Measurements from ENCODE around the gene KCNE3.

Gene KCNE3

DNA sequence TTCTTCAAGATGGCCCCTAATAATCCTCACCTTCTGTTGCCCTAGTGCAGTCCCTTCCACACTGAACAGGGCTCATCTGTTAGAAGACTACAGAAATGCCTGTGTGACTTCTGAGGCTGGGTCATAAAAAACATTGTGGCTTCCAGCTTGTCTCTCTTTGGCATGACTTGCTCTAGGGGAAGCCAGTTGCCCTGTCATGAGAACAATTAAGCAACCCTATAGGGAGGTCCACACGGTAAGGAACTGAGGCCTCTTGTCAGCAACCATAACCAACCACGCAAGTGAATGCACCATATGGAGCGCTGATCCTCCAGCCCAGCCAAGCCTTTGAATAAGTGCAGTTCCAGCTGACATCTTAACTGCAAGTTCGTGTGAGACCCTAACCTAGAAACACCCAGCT lies 23.6 kb upstream of the KCNE3 start:
- no peaks in the 10 kb centered on the region for H3K36me3 ChIP-seq (ENCODE audit: control insufficient read depth, insufficient read depth, low read length)
- 80 to 95% methylated on average over 2 to 4 of the region's 4 CpGs for WGBS, 2 experiments (ENCODE audit: insufficient coverage in 2 of 2)
- peaks cover 13% of the 10 kb centered on the region for H3K4me1 ChIP-seq (ENCODE audit: control insufficient read depth, insufficient read depth, low read length, poor library complexity, severe bottlenecking)
- H3K27ac ChIP-seq (ENCODE audit: low read depth, low read length, severe bottlenecking) = no peak overlapping the region
- no peak overlapping the region for H3K4me3 ChIP-seq (ENCODE audit: extremely low read depth, insufficient read depth, low read length, poor library complexity, severe bottlenecking)
- no peaks in the 10 kb centered on the region for H3K9me3 ChIP-seq (ENCODE audit: control insufficient read depth, low read length)

- peaks cover 8% of the 10 kb centered on the region for H3K4me1 ChIP-seq (ENCODE audit: control insufficient read depth, insufficient read depth, low read length, poor library complexity, severe bottlenecking)
- 60 to 63% methylated on average over 1 of the region's 1 CpG for WGBS, 2 experiments (ENCODE audit: insufficient coverage in 2 of 2)
Observed at GRCh38 chr11:74487875-74488274, 20.5 kb upstream of the KCNE3 start.

DNA sequence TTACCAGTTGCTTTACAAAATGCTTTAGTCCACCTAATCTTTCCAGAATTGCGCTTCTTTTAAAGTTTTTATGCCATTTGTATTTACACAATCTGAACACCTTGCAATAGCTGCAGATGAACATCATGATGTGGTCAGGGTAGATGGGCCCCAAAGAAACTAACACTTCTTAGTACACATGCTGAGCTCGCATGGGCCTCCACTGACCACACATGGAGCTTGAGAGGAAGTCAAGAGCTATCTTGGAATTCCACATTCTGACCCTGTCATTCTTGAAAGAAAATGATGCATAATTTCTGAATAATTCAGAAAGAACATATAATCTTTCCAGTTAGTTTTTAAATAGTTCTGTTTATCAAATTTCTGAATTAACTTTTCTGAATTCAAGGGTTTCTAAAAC lies 18.5 kb upstream of the KCNE3 start:
- Histone ChIP-seq H3K4me1 (ENCODE audit: control insufficient read depth, insufficient read depth, low read length, poor library complexity, severe bottlenecking) (peaks cover 3% of the 10 kb centered on the region), H3K27ac (ENCODE audit: low read depth, low read length, severe bottlenecking) (no peak overlapping the region), H3K9me3 (ENCODE audit: control insufficient read depth, low read length) (no peaks in the 10 kb centered on the region), H3K4me3 (ENCODE audit: extremely low read depth, insufficient read depth, low read length, poor library complexity, severe bottlenecking) (no peak overlapping the region), H3K36me3 (ENCODE audit: control insufficient read depth, insufficient read depth, low read length) (no peaks in the 10 kb centered on the region)
- WGBS, 2 experiments (ENCODE audit: insufficient coverage in 2 of 2) = 100% methylated on average over 1 of the region's 2 CpGs

More at GRCh38 chr11:74487875-74488274, 20.5 kb upstream of the KCNE3 start:
- Histone ChIP-seq H3K27ac (ENCODE audit: low read depth, low read length, severe bottlenecking) (no peak overlapping the region), H3K9me3 (ENCODE audit: control insufficient read depth, low read length) (no peaks in the 10 kb centered on the region), H3K4me3 (ENCODE audit: extremely low read depth, insufficient read depth, low read length, poor library complexity, severe bottlenecking) (no peak overlapping the region), H3K36me3 (ENCODE audit: control insufficient read depth, insufficient read depth, low read length) (no peaks in the 10 kb centered on the region)

GRCh38 chr11:74480688-74481417 lies 13.5 kb upstream of the KCNE3 start:
- Histone ChIP-seq H3K27ac (ENCODE audit: low read depth, low read length, severe bottlenecking) (no peak overlapping the region), H3K36me3 (ENCODE audit: control insufficient read depth, insufficient read depth, low read length) (no peaks in the 10 kb centered on the region), H3K9me3 (ENCODE audit: control insufficient read depth, low read length) (no peaks in the 10 kb centered on the region), H3K4me1 (ENCODE audit: control insufficient read depth, insufficient read depth, low read length, poor library complexity, severe bottlenecking) (no peaks in the 10 kb centered on the region), H3K4me3 (ENCODE audit: extremely low read depth, insufficient read depth, low read length, poor library complexity, severe bottlenecking) (no peak overlapping the region)
- 93 to 100% methylated on average over 2 of the region's 3 CpGs for WGBS, 2 experiments (ENCODE audit: insufficient coverage in 2 of 2)

- Histone ChIP-seq H3K4me1 (ENCODE audit: control insufficient read depth, insufficient read depth, low read length, poor library complexity, severe bottlenecking) (no peaks in the 10 kb centered on the region), H3K4me3 (ENCODE audit: extremely low read depth, insufficient read depth, low read length, poor library complexity, severe bottlenecking) (no peak overlapping the region), H3K36me3 (ENCODE audit: control insufficient read depth, insufficient read depth, low read length) (no peaks in the 10 kb centered on the region), H3K9me3 (ENCODE audit: control insufficient read depth, low read length) (no peaks in the 10 kb centered on the region), H3K27ac (ENCODE audit: low read depth, low read length, severe bottlenecking) (no peak overlapping the region)
- 100% methylated on average over 1 of the region's 1 CpG; no CpG with 5 or more reads in 1 of the 2 experiments for WGBS, 2 experiments (ENCODE audit: insufficient coverage in 2 of 2)
Observed at GRCh38 chr11:74479732-74480123, 12.4 kb upstream of the KCNE3 start.

- H3K9me3 ChIP-seq (ENCODE audit: control insufficient read depth, low read length) = no peaks in the 10 kb centered on the region
- no peak overlapping the region for H3K4me3 ChIP-seq (ENCODE audit: extremely low read depth, insufficient read depth, low read length, poor library complexity, severe bottlenecking)
- H3K27ac ChIP-seq (ENCODE audit: low read depth, low read length, severe bottlenecking) = no peak overlapping the region
- H3K36me3 ChIP-seq (ENCODE audit: control insufficient read depth, insufficient read depth, low read length) = no peaks in the 10 kb centered on the region
- no peaks in the 10 kb centered on the region for H3K4me1 ChIP-seq (ENCODE audit: control insufficient read depth, insufficient read depth, low read length, poor library complexity, severe bottlenecking)
- 90 to 94% methylated on average over 4 to 10 of the region's 10 CpGs for WGBS, 2 experiments (ENCODE audit: insufficient coverage in 2 of 2)
Observed at GRCh38 chr11:74478877-74479731, 11.8 kb upstream of the KCNE3 start.

DNA sequence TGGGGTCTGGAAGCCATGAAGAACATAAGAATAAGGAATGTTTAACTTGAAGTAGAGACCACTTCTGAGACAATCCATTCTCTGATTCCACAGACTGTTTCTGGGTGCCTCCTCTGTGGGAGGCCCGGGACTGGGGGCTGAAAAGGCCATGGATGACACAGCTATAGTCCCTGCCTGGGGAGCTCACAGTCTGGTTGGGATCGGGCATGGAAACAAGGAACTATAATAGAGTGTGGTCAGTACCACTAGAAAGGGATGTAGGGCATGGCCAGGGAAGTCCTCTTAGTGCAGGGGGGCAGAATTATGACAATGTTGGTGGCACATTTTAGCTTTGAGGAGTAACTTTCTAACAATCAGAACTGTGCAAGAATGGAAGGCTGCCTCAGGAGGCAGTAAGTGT lies 9.2 kb upstream of the KCNE3 start:
- Histone ChIP-seq H3K4me3 (ENCODE audit: extremely low read depth, insufficient read depth, low read length, poor library complexity, severe bottlenecking) (no peak overlapping the region), H3K27ac (ENCODE audit: low read depth, low read length, severe bottlenecking) (no peak overlapping the region), H3K4me1 (ENCODE audit: control insufficient read depth, insufficient read depth, low read length, poor library complexity, severe bottlenecking) (no peaks in the 10 kb centered on the region), H3K9me3 (ENCODE audit: control insufficient read depth, low read length) (no peaks in the 10 kb centered on the region), H3K36me3 (ENCODE audit: control insufficient read depth, insufficient read depth, low read length) (no peaks in the 10 kb centered on the region)
- WGBS, 2 experiments (ENCODE audit: insufficient coverage in 2 of 2) = 93 to 100% methylated on average over 1 to 2 of the region's 2 CpGs

DNA sequence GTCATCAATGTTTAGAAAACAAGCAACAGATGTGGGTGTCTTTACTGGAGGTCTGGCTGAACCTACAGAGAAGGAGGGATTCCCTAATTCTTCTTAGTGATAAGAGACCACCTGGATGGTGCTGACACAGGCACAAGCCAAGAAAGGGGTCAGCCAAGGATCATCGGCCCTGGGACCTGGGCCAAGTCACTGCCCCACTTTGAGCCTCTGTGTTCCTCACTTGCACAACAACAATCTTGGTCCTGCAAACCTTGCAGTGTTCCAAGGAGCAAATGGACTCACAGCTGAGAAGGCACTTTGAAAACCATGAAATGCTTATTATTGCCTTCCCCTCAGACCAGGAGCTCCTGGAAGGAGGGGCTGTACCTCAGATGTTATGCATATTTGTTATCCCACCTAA lies 7.0 kb upstream of the KCNE3 start:
- H3K9me3 ChIP-seq (ENCODE audit: control insufficient read depth, low read length) = no peaks in the 10 kb centered on the region
- no peak overlapping the region for H3K27ac ChIP-seq (ENCODE audit: low read depth, low read length, severe bottlenecking)
- H3K4me3 ChIP-seq (ENCODE audit: extremely low read depth, insufficient read depth, low read length, poor library complexity, severe bottlenecking) = no peak overlapping the region
- 80 to 100% methylated on average over 1 of the region's 1 CpG for WGBS, 2 experiments (ENCODE audit: insufficient coverage in 2 of 2)
- H3K4me1 ChIP-seq (ENCODE audit: control insufficient read depth, insufficient read depth, low read length, poor library complexity, severe bottlenecking) = no peaks in the 10 kb centered on the region
- no peaks in the 10 kb centered on the region for H3K36me3 ChIP-seq (ENCODE audit: control insufficient read depth, insufficient read depth, low read length)

DNA sequence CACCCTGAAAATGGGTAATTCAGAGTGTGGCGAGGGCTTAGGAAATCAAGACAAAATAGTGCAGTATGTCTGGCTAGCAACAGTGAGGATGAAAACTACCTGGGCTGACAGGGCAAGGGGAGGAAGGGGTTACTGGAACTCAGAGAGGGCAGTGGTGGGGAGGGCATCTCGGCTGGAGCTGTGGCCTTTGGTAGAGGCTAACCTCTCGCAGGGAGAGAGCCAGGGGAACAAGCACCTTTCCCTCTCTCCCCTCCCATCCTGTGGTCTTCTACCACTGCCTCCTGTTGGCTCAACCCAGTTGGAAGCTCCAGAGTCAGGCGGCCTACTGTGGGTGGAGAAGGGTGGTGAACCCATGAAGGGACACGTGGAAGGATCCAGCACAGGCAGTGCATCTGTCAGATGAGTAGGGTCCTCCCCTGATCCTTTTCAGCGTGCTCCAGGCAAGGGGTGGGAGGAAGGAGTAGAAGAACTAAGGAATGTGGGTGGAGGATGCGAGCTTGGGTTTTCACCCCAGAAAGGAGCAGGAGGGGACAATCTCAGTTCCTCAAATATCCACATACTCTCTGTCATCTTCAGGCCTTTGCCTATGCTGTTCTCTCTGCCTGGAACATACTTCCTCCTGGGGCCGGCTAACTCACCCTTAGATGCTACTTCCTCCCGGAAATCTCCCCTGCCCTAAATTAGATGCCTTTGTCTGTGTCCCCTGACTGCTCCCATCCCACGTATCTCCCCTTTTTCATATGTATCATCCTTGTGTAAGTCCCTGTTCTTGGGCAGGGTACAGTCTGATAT lies 6.2 kb upstream of the KCNE3 start:
- no peaks in the 10 kb centered on the region for H3K4me1 ChIP-seq (ENCODE audit: control insufficient read depth, insufficient read depth, low read length, poor library complexity, severe bottlenecking)
- WGBS, 2 experiments (ENCODE audit: insufficient coverage in 2 of 2) = 65 to 67% methylated on average over 4 to 8 of the region's 10 CpGs
- no peak overlapping the region for H3K27ac ChIP-seq (ENCODE audit: low read depth, low read length, severe bottlenecking)
- H3K4me3 ChIP-seq (ENCODE audit: extremely low read depth, insufficient read depth, low read length, poor library complexity, severe bottlenecking) = no peak overlapping the region
- no peaks in the 10 kb centered on the region for H3K9me3 ChIP-seq (ENCODE audit: control insufficient read depth, low read length)
- H3K36me3 ChIP-seq (ENCODE audit: control insufficient read depth, insufficient read depth, low read length) = no peaks in the 10 kb centered on the region

DNA sequence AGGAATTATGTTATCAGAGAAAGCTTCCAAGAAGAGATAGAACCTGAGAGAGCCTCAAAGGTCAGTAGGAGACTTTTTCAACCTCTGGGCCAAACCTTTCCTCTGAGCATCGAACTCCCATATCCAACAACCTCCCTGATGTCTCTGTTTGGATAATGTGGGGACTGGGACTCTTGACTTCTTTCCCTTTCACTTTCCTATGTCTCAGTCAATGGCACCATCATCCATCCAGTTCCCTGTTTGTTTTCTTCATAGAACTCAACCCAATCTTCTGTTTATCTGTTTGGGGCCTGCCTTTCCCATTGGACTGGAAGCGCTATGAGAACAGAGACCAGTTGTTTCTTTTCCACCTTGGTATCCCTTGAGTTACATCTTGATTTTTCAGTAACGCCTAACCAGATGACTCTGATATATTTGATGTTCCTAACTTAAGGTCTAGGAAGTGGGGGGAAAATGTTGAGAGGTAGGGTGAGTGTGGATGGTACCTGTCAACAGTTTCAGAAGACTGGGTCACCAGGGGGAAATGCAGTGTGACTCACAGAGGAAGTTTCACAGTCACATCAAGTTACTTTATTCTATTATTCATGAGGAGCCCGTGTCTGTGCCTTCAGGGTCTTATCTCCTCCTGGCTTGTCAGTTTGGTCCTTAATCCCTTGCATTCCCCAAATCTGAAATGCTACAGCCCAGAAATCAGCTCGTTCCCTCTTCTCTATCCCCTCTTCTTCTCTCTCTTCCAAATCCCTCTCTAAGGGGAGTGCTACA lies 4.5 kb upstream of the KCNE3 start:
- Histone ChIP-seq H3K27ac (ENCODE audit: low read depth, low read length, severe bottlenecking) (no peak overlapping the region), H3K4me3 (ENCODE audit: extremely low read depth, insufficient read depth, low read length, poor library complexity, severe bottlenecking) (no peak overlapping the region), H3K4me1 (ENCODE audit: control insufficient read depth, insufficient read depth, low read length, poor library complexity, severe bottlenecking) (peaks cover 8% of the 10 kb centered on the region), H3K36me3 (ENCODE audit: control insufficient read depth, insufficient read depth, low read length) (no peaks in the 10 kb centered on the region), H3K9me3 (ENCODE audit: control insufficient read depth, low read length) (no peaks in the 10 kb centered on the region)
- WGBS, 2 experiments (ENCODE audit: insufficient coverage in 2 of 2) = 72 to 74% methylated on average over 3 of the region's 5 CpGs

All from mesodermal cell (in vitro differentiated cells).